GM06990 (cell line): ENCODE measurements around the gene FBXL15.

Experiments used
- DNase-seq: peaks from one replicate; pipeline ENCODE4 v3.0.0-alpha.2; 2011; ENCODE audit not compliant: insufficient read length; ENCODE audit errors: extremely low read depth
- H3K27me3 ChIP-seq: replicated peaks from 2 replicates; pipeline ENCODE4 v1.6.0; 2011; ENCODE audit warnings: low read length; ENCODE audit not compliant: control insufficient read depth, insufficient read depth
- H3K36me3 ChIP-seq: 2 replicates; pipeline ENCODE4 v1.5.1; 2011; ENCODE audit warnings: low read length; ENCODE audit not compliant: control insufficient read depth, insufficient read depth
- H3K4me3 ChIP-seq: replicated peaks from 2 replicates; pipeline ENCODE4 v1.5.1; 2011; ENCODE audit warnings: low read depth, mild to moderate bottlenecking, control low read depth, low read length
- TF ChIP-seq, protein P1 (sequence below): IDR thresholded peaks from 2 replicates; pipeline ENCODE4 v1.5.1; 2011; ENCODE audit warnings: low read length, control low read depth, mild to moderate bottlenecking, inconsistent platforms; ENCODE audit not compliant: insufficient read depth, poor library complexity, severe bottlenecking

The FBXL15 gene

DNA sequence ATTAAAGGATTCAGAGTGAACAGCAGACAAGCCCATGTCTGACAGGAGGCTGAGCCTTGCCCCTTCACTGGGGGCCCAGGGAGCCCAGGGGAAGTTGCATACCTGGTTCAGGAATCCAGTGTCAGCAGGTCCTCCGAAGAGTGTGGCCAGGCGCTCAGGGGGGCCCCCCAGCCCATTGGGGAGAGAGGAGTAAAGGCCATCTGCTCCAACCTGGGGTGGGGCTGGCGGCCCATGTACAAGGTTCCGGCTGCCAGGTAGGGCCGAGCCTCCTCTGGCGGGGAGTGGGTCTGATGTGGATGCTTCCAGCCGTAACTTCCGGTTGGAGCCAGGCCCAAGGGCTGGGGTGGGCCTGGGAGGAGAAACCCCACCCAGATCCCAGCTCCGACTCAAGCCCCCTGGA is 4.4 kb upstream of the FBXL15 start:
- TF ChIP-seq, protein P1, sequence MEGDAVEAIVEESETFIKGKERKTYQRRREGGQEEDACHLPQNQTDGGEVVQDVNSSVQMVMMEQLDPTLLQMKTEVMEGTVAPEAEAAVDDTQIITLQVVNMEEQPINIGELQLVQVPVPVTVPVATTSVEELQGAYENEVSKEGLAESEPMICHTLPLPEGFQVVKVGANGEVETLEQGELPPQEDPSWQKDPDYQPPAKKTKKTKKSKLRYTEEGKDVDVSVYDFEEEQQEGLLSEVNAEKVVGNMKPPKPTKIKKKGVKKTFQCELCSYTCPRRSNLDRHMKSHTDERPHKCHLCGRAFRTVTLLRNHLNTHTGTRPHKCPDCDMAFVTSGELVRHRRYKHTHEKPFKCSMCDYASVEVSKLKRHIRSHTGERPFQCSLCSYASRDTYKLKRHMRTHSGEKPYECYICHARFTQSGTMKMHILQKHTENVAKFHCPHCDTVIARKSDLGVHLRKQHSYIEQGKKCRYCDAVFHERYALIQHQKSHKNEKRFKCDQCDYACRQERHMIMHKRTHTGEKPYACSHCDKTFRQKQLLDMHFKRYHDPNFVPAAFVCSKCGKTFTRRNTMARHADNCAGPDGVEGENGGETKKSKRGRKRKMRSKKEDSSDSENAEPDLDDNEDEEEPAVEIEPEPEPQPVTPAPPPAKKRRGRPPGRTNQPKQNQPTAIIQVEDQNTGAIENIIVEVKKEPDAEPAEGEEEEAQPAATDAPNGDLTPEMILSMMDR = no peak
- H3K4me3 ChIP-seq = no peak overlapping the region
- no peaks in the 10 kb centered on the region for H3K36me3 ChIP-seq
- no peaks in the 10 kb centered on the region; the same call in 1 of the 2 replicates for H3K27me3 ChIP-seq
- DNase-seq = no peak

DNA sequence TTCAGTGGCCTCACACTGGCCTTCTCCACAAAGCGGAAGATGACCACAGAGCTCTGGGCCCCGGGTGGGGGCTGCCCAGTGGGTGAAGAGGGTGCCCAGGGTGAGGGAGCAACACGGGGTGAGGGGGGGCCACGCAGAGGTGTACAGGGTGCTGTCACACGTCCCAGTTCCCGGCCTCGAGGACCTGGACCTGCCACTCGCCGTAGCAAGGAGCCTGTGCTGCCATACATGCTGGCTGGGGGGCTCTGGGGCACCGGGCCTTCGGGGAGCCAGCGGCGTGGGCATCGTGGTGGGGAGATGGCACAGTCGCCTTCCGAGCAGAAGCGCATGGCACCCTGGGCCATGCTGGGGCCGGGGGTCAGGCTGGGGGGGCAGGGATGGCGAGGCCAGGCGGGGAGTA is 3.9 kb upstream of the FBXL15 start:
- DNase-seq = no peak
- TF ChIP-seq, protein P1 = no peak
- no peaks in the 10 kb centered on the region for H3K36me3 ChIP-seq
- no peak overlapping the region for H3K4me3 ChIP-seq
- no peaks in the 10 kb centered on the region; the same call in 1 of the 2 replicates for H3K27me3 ChIP-seq

- H3K36me3 ChIP-seq = peaks cover 2% of the 10 kb centered on the region
- peak within 1 kb of the TSS; percentile 83 for H3K4me3 ChIP-seq
- DNase-seq = no peak
- TF ChIP-seq, protein P1 = no peak
- H3K27me3 ChIP-seq = no peaks in the 10 kb centered on the region; the same call in 1 of the 2 replicates
These were observed 1.9 kb upstream of the FBXL15 start, which contains the start of gene PSD for GRCh38 chr10:102418622-102419268. Gene PSD, minus strand, starts transcription at chr10:102418785. Its CDS starts 1,747 bp downstream, at chr10:102417038.

DNA sequence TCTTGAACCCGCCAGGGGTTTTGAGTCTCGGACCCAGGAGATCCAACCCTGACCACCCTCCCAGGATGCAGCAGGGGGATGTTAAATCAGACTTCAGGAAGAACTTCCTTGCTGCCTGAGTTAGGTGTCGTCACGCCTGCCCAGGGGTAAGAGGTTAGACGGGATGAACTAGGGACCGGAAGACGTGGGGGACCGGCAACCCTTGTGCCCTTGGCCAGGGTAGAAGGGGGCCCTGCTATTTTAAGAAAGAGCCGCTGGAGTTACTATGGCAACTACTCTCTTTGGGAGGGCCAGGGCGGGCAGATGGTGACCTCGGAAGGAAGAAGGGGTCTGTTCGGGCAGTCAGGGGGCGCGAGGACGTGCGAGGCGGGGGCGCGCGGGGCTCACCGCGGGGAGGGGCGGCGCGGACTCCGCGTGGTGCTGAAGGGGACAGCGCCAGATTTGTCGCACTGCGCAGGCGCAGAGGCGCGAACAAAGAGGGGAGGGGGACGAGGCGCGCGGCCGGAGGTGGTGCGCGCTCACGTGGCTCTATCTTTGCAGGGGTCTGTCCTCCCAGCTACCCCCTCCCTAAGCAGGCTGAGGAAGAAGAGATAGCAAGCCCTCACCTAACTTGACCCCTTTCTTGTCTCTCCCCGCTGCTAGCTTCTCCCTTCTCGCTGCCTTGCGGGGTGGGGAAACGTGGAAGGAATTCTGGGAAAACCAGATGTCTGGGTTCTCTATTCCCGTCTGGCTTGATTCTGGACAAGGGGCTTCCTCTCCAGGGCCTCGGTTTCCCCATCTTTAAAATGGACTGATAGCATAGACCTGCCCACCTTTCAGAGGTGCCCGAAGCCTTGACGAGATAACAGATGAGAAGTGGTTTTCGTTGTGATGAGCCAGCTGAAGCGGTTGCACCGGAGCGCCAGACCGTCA is 1.1 kb upstream of the FBXL15 start:
- Histone ChIP-seq H3K4me3 (peak overlapping the region; percentile 83), H3K36me3 (peaks cover 4% of the 10 kb centered on the region), H3K27me3 (no peaks in the 10 kb centered on the region; the same call in 1 of the 2 replicates)
- DNase-seq = no peak
- TF ChIP-seq, protein P1 = no peak

DNA sequence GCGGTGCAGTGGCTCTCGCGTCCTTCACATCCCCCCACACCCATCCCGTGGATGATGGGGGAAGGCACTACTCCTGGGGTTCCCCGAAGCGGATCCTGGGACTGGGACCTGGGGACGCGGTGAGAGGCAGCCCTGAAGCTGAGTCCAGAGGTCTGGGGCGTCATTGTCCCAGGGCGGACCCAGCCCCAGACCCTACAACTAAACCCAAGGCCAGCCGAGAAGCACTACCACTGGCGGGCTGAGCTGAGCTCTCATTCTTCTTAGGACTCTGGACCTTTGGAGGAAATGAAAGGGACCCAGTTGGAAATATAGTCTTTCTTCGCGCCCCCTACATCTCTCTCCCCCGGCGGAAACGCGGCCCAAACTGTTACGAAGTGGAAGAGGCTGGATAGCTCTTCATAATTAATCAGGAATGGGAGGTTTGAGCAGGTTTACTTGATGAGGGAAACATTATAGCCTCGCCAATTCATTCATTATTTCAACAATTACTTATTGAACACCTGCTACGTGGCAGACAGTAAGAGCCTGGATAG is 389 bp upstream of the FBXL15 start:
- no peaks in the 10 kb centered on the region; the same call in 1 of the 2 replicates for H3K27me3 ChIP-seq
- no peak for DNase-seq
- TF ChIP-seq, protein P1 = no peak
- H3K4me3 ChIP-seq = peak overlapping the region; percentile 83
- peaks cover 5% of the 10 kb centered on the region for H3K36me3 ChIP-seq
